GM21381 (cell line): ENCODE measurements around the gene UPB1.
"Not testable (repeated sequence)": the region's sequence is repeated elsewhere in the genome, so short reads cannot be mapped to it uniquely, and the experiment has no call there.

Source experiments
- ATAC-seq: cut with Tn5 transposase; IDR thresholded peaks from one replicate; pipeline ENCODE4 v1.9.1; 2021; ENCODE audit warnings: mild to moderate bottlenecking, moderate library complexity; ENCODE audit not compliant: unreplicated experiment

The UPB1 gene

DNA sequence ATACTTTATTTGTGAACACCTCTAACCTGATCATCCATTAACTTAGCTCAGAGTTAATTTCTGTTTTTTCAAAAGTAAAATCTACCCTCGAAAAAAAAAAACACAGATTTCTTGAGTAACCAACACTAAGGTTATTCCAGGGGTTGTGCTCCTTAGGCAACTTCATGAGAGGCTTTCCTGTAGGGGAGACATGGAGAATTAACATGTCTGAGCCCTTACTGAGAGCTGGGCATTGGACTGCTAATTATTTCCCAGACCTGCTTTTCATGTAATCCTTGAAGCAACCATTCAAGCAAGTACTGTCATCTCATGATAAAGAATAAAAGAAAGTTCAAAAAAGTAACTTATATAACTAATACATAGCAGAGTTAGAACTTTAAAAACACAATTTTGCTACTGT lies 13.5 kb upstream of the UPB1 start:
- ATAC-seq = no peak

- ATAC-seq = no peak
Observed at GRCh38 chr22:24482575-24482974, 12.6 kb upstream of the UPB1 start.

DNA sequence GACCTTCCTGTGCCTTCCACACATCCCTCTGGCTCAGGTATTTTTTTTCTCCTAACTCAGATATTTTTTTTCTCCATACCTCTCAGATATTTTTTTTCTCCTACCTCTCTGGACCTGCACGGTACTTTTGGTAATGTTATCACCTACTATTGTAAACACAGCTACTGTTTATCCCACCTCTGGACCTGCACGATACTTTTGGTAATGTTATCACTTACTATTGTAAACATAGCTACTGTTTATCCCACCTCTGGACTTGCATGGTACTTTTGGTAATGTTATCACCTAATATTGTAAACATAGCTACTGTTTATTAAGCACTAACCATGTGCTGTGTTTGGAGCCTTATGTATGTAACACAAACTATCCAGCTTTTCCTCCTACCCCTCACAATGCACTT lies 12.1 kb upstream of the UPB1 start:
- no peak for ATAC-seq

DNA sequence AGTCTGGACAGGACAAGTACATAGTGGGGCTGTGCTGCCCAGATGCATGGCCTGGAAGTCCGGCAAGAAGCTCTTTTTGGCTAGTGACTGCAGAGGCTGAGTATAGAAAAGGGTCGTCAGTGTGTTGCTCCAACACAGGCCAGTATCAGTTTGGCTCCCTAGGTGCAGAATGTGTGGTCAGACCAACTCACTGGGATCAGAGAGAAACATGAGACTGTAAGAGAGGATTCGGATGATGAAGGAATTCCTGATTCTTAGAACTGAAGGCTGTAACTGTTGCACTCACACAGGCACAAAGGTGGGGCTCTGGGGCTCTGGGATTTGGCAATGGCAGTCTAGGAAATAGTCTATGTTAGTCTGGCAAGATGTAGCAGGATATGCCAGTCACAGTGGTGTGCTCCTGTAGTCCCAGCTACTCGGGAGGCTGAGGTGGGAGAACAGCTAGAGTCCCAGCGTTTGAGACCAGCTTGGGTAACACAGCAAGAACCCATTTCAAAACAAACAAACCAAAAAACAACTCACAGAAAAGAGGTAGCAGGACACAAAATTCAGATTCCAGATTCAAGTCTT lies 11.1 kb upstream of the UPB1 start:
- ATAC-seq = no peak

DNA sequence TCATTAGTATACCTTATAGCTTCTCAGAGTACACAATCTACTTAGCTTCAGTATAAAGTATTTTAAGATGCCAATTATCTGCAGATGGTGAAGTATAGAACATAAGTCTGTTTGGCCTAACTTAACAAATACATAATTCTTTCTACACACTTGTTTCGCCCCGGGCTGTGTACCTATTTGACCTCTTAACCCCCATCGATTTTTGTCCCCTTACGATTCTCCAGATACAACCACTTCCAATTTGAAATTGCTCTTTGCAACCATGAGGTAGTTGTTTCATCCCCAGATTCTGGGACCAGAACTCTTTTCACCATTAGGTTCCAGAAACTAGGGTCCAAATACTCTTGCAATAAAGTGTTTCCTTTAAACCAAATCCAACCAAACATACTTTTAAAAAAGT lies 10.0 kb upstream of the UPB1 start:
- ATAC-seq = no peak

GRCh38 chr22:24485608-24486007 lies 9.5 kb upstream of the UPB1 start:
- no peak for ATAC-seq

- no peak for ATAC-seq
Observed at GRCh38 chr22:24486501-24486921, 8.6 kb upstream of the UPB1 start.

GRCh38 chr22:24489011-24489410 lies 6.1 kb upstream of the UPB1 start:
- ATAC-seq = no peak

DNA sequence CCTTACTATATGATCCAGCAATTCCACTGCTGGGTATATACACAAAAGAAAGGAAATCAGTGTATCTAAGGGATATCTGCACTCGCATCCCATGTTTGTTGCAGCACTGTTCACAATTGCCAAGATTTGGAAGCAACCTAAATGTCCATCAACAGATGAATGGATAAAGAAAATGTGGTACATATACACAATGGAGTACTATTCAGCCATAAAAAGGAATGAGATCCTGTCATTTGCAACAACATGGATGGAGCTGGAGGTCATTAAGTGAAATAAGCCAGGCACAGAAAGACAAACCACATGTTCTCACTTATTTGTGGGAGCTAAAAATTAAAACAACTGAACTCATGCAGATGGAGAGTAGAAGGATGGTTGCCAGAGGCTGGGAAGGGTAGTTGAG lies 5.7 kb upstream of the UPB1 start:
- ATAC-seq = not testable (repeated sequence)

GRCh38 chr22:24492391-24492790 lies 2.7 kb upstream of the UPB1 start:
- ATAC-seq = no peak

DNA sequence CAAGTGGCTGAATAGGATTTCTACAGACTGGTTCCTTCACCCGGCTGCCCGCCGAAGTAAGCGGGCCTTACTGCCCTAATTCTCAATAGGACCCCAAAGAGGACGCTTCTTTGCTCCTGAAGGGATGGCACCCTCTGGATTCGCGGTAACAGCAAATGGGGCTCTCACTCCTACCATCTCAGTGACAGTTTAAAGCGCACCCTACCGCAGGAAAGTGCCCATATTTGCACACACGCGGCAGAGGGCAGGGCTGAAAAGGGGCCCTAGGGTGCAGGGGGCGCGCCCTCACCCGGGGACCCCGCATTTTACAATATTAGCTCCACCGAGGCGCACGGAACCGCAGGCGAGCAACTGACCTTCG lies 985 bp upstream of the UPB1 start:
- ATAC-seq = no peak

GRCh38 chr22:24495365-24495675 lies 188 bp downstream of the UPB1 start:
- ATAC-seq = no peak

- no peak for ATAC-seq
Observed at GRCh38 chr22:24496234-24496633, 1.1 kb downstream of the UPB1 start.

DNA sequence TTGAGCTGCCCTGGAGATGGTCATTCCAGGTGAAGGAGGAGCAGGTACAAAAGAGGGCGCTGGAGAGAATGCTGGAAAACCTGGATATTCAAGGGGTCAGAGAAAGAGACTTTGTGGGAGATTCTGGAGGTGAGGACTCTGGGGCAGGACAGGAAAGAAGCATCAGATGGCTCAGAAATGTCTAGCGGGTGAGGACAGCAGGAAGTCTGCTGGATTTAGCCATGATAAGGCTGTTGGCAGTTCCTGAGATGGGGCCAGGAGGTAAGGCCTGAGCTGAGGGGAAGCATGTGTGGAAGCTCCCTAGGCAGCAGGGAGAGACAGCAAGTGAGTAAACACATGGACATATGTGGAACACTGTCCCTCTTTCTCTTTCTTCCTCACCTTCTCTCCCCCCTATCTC lies 1.5 kb downstream of the UPB1 start:
- no peak for ATAC-seq

GRCh38 chr22:24497841-24498258 lies 2.7 kb downstream of the UPB1 start:
- no peak for ATAC-seq

GRCh38 chr22:24498824-24499223 lies 3.7 kb downstream of the UPB1 start:
- no peak for ATAC-seq

GRCh38 chr22:24499706-24500276 lies 4.7 kb downstream of the UPB1 start:
- ATAC-seq = no peak

DNA sequence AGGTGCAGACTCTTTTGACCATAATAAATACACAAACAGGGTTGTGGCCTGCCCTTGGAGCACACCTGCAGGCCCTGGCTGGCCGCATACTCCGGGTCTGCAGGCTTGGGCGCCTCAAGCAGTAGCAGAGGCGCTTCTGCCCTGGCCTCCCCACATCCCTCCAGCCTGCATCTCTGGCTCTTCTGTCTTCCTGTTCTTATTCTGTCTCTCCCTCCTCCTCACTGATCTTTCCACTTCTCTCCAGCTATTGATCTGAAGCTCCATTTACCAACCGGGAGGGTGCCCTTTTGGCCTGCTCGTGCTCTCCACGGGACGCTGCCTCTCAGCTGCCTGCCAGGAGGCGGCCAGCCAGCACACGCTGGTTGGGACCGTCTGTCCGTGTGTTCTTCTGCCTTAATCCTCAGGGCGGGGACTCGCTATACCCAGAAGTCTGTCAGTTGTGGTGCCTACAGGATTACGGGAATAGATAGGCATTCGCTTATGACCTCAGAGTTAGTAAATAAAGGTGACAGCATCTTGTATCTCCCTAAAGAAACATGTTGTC lies 5.2 kb downstream of the UPB1 start:
- no peak for ATAC-seq

- no peak for ATAC-seq
Observed at GRCh38 chr22:24501301-24502005, 6.3 kb downstream of the UPB1 start.

DNA sequence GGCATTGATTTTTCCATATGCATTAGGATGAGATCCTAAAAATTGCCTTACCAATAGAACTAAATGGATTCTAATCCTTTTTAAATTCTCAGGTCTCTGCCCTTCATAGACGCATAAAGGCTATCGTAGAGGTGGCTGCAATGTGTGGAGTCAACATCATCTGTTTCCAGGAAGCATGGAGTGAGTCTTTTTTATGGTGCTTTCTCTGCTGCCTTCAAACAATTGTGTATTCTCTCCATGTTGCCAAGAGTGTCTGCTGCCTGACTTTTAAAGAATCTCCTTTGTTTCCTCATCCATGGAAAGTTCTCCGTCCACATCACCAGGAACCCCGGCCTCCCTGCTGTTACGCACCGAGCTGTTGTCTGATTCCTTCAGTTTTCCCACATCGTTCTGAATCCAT lies 6.9 kb downstream of the UPB1 start:
- no peak for ATAC-seq

GRCh38 chr22:24502541-24502940 lies 7.4 kb downstream of the UPB1 start:
- ATAC-seq = no peak

GRCh38 chr22:24503137-24503842 lies 8.2 kb downstream of the UPB1 start:
- ATAC-seq = no peak
